Thyroid gland (tissue), 4 donors: ENCODE data around the gene DLL1.

Experiments used
- POLR2A ChIP-seq, 2 donors: fragments of 450-650 bp; IDR thresholded peaks; one replicate each; pipeline ENCODE4 v1.6.1; 2017; ENCODE audit warnings: antibody characterized with exemption in 2 of 2, mild to moderate bottlenecking in 2 of 2, moderate library complexity in 1 of 2
- TF ChIP-seq, protein P1 (sequence below), 6 experiments: fragments of 200-600 bp in 3 of 6; fragments of 450-650 bp in 3 of 6; sonication (generic) in 3 of 6; IDR thresholded peaks; one replicate each; pipeline ENCODE4 v1.5.1; 2016 to 2019; ENCODE audit warnings: antibody characterized with exemption in 6 of 6, mild to moderate bottlenecking in 2 of 6, inconsistent platforms in 1 of 6, moderate library complexity in 1 of 6

DNA sequence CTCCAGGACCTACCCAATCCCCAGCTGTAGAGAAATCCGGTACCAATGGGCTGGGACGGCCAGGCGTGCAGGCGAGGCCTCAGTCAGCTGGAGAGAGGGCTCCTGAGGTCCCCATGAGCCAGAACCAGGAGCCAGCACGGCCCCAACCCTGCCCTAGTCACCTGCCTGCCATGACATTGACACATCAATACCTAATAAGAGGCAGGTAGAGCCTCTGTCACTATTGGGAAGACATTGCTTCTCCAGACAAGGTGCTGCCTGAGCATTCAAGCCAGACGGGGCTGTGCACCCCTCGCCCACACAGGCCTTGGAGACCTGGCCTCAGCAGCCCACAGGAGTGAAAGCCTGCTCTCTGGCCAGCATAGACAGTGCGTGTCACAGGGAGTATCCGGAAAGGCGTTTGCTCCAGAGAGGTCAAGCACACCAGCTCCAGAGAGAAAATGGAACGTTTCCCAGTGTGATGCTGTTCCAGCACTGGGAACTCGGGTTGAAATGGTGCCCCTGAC, 3.5 kb downstream of the DLL1 start:
- TF ChIP-seq, protein P1, sequence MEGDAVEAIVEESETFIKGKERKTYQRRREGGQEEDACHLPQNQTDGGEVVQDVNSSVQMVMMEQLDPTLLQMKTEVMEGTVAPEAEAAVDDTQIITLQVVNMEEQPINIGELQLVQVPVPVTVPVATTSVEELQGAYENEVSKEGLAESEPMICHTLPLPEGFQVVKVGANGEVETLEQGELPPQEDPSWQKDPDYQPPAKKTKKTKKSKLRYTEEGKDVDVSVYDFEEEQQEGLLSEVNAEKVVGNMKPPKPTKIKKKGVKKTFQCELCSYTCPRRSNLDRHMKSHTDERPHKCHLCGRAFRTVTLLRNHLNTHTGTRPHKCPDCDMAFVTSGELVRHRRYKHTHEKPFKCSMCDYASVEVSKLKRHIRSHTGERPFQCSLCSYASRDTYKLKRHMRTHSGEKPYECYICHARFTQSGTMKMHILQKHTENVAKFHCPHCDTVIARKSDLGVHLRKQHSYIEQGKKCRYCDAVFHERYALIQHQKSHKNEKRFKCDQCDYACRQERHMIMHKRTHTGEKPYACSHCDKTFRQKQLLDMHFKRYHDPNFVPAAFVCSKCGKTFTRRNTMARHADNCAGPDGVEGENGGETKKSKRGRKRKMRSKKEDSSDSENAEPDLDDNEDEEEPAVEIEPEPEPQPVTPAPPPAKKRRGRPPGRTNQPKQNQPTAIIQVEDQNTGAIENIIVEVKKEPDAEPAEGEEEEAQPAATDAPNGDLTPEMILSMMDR (IDR thresholded peaks at IDR 0.05): no peak
- TF ChIP-seq POLR2A (IDR thresholded peaks at IDR 0.05): no peak
